Brain microvascular endothelial cell (primary cell): Measurements from ENCODE around the gene AP5Z1.
A peak's percentile ranks its signal among the peaks of the same experiment; 100 is the strongest.

Source experiments
- DNase-seq: peaks from one replicate; pipeline ENCODE4 v3.0.0-alpha.2; 2020
- H3K27ac ChIP-seq: fragments of 250-450 bp; sonication (Bioruptor Pico); 2 replicates; pipeline ENCODE4 v1.5.1; 2020; ENCODE audit warnings: mild to moderate bottlenecking, moderate library complexity
- H3K27me3 ChIP-seq: fragments of 250-450 bp; sonication (Bioruptor Pico); replicated peaks from 2 replicates; pipeline ENCODE4 v1.5.1; 2020; ENCODE audit warnings: mild to moderate bottlenecking
- H3K36me3 ChIP-seq: fragments of 250-450 bp; sonication (Bioruptor Pico); replicated peaks from 2 replicates; pipeline ENCODE4 v1.5.1; 2020; ENCODE audit warnings: mild to moderate bottlenecking
- H3K4me3 ChIP-seq: 2 replicates; pipeline ENCODE4 v1.5.1; 2011; ENCODE audit warnings: low read depth, mild to moderate bottlenecking, control low read depth, low read length, moderate library complexity
- in situ Hi-C: cut with HindIII; loops from 2 replicates; pipeline ENCODE4 v1.10.0; 2017; ENCODE audit warnings: low sequenced_read_pairs, low pct_ligation_motif_present
- TF ChIP-seq, protein P1 (sequence below): IDR thresholded peaks from 2 replicates; pipeline ENCODE4 v1.5.1; 2011; ENCODE audit warnings: low read depth, mild to moderate bottlenecking, moderate library complexity, low read length, control low read depth, inconsistent platforms; ENCODE audit errors: missing control alignments

The AP5Z1 gene

GRCh38 chr7:4775848-4776623, 613 bp downstream of the AP5Z1 start:
- in situ Hi-C loops, result no loop called here
- TF ChIP-seq, protein P1, sequence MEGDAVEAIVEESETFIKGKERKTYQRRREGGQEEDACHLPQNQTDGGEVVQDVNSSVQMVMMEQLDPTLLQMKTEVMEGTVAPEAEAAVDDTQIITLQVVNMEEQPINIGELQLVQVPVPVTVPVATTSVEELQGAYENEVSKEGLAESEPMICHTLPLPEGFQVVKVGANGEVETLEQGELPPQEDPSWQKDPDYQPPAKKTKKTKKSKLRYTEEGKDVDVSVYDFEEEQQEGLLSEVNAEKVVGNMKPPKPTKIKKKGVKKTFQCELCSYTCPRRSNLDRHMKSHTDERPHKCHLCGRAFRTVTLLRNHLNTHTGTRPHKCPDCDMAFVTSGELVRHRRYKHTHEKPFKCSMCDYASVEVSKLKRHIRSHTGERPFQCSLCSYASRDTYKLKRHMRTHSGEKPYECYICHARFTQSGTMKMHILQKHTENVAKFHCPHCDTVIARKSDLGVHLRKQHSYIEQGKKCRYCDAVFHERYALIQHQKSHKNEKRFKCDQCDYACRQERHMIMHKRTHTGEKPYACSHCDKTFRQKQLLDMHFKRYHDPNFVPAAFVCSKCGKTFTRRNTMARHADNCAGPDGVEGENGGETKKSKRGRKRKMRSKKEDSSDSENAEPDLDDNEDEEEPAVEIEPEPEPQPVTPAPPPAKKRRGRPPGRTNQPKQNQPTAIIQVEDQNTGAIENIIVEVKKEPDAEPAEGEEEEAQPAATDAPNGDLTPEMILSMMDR, result no peak
- no peaks in the 10 kb centered on the region for H3K27me3 ChIP-seq
- peak overlapping the region; percentile 96 for H3K4me3 ChIP-seq
- DNase-seq, result peak; percentile 57
- H3K36me3 ChIP-seq, result peaks cover 11% of the 10 kb centered on the region
- peak overlapping the region; percentile 95 for H3K27ac ChIP-seq

GRCh38 chr7:4779118-4779517, 3.7 kb downstream of the AP5Z1 start:
- Histone ChIP-seq H3K36me3 (peaks cover 37% of the 10 kb centered on the region), H3K4me3 (no peak overlapping the region), H3K27ac (no peak overlapping the region), H3K27me3 (no peaks in the 10 kb centered on the region)
- DNase-seq, result no peak
- in situ Hi-C loops, result no loop called here
- TF ChIP-seq, protein P1, result no peak

GRCh38 chr7:4781366-4782069, 6.1 kb downstream of the AP5Z1 start:
- DNase-seq, result no peak
- Histone ChIP-seq H3K27me3 (no peaks in the 10 kb centered on the region), H3K4me3 (no peak overlapping the region), H3K36me3 (peaks cover 58% of the 10 kb centered on the region), H3K27ac (no peak overlapping the region)
- TF ChIP-seq, protein P1, result no peak
- in situ Hi-C loops, result no loop called here

DNA sequence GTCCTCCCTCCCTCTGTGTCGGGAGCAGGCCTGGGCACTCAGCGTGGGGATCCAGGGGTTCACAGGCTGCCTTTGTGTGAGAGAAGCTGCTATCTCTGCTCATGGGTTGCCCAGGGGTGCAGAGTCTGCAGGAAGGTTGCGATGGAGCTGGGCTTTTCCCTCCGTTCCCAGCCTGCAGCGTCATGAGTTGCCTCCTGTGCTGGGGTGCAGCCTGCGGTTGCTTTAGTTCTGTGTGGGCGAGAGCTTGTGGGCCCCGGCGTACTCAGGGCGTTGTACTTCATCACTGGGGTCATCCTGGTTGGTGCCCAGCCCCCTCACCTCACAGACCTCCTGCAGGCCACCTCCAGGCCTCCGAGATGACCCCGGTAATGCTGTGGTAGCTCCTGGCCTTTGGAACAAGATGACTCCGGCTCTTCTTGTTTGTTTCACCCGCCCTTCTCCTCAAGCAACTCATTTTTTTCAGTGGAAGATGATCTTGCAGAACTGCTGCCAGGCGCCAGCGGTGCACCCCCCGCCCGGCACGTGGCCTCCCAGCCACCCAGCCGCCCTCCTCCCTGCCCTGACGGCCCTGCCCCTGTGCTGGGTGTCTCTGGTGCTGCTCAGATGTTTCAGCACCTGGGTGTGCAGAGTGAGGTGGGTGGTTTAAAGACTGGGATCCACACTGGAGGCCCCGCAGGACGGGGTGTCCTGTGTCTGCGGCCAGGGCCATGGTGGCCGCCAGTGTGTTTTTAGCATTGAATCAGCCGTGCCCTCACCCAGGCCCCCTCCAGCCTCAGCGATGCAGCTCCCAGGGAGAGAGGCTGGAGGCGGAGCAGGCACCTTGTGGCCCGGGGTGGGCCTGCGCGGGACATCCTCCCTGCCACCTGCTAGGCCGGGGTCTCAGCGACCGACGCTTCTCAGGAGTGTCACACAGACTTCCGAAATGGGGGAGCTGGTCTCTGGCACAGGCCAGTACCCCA, 7.2 kb downstream of the AP5Z1 start:
- DNase-seq, result no peak
- H3K36me3 ChIP-seq, result peaks cover 64% of the 10 kb centered on the region
- H3K27ac ChIP-seq, result no peak overlapping the region
- in situ Hi-C loops, result no loop called here
- no peaks in the 10 kb centered on the region for H3K27me3 ChIP-seq
- TF ChIP-seq, protein P1, result no peak
- no peak overlapping the region for H3K4me3 ChIP-seq

DNA sequence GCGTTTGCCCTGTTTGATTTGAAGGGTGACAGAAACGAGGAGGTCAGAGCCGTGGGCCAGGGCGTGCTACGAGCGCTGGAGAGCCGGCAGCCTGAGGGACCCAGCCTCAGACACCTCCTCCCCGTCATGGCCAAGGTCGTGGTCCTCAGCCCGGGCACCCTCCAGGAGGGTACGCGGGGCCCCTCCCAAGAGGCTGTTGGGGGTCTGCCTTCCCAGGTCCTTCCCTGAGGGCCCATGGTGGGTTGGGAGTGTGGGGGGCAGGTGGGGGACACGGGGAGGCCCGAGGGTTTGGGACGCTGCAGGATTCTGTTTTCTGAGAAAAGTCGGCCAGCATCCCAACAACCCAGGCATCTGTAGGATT, 7.8 kb downstream of the AP5Z1 start:
- H3K4me3 ChIP-seq, result no peak overlapping the region
- no peaks in the 10 kb centered on the region for H3K27me3 ChIP-seq
- in situ Hi-C loops, result no loop called here
- H3K36me3 ChIP-seq, result peaks cover 71% of the 10 kb centered on the region
- no peak overlapping the region for H3K27ac ChIP-seq
- DNase-seq, result no peak
- TF ChIP-seq, protein P1, result no peak
